ENCODE measurements around the gene SRGAP3.

DNA sequence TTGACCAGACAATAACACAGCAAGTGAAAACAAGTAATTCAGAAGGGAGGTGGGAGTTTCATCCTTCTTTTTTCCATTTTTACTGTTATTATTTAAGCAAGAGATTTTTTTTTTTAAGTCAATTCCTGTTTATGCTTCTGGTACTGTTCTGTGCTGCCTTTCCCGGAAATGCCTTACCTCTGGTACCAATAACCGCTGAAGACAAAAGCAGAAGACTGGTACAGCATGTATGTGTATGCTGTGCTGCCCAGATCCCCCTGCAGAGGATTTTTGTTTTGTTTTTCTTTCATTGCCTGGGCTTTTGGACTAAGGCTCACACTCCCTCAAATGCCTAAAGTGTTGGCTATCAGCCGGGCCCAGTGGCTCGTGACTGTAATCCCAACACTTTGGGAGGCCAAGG is 21.3 kb upstream of the SRGAP3 start:
- TF ChIP-seq EP300 (IDR thresholded peaks at IDR 0.05) (no peak), POLR2A (IDR thresholded peaks at IDR 0.05) (no peak)
- TF ChIP-seq, protein P1, sequence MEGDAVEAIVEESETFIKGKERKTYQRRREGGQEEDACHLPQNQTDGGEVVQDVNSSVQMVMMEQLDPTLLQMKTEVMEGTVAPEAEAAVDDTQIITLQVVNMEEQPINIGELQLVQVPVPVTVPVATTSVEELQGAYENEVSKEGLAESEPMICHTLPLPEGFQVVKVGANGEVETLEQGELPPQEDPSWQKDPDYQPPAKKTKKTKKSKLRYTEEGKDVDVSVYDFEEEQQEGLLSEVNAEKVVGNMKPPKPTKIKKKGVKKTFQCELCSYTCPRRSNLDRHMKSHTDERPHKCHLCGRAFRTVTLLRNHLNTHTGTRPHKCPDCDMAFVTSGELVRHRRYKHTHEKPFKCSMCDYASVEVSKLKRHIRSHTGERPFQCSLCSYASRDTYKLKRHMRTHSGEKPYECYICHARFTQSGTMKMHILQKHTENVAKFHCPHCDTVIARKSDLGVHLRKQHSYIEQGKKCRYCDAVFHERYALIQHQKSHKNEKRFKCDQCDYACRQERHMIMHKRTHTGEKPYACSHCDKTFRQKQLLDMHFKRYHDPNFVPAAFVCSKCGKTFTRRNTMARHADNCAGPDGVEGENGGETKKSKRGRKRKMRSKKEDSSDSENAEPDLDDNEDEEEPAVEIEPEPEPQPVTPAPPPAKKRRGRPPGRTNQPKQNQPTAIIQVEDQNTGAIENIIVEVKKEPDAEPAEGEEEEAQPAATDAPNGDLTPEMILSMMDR (IDR thresholded peaks at IDR 0.05): no peak

All from gastroesophageal sphincter (tissue), 3 donors.